OCI-LY7 (cell line): ENCODE data around the gene PKHD1. TPM values are rescaled to one million over a fixed set of nuclear protein-coding genes. Genes with fewer than 3 reads are reported as not detected.

Experiments used
- BruUV-seq: library from RNA; stranded (reverse); fragments of 400-500 nt; replicated peaks from 2 replicates; lab custom pipeline; 2021; lab: Mats Ljungman, UMichigan
- CTCF ChIA-PET: fragments of 300-600 bp; sonication (Branson Sonifier 250); formaldehyde crosslinking; loops from one replicate; lab custom pipeline; 2022; ENCODE audit warnings: antibody characterized with exemption; ENCODE audit not compliant: unreplicated experiment; lab: Charles Lee
- POLR2A ChIA-PET: fragments of 300-600 bp; sonication (Branson Sonifier 250); formaldehyde crosslinking; loops from one replicate; lab custom pipeline; 2022; ENCODE audit warnings: antibody characterized with exemption; lab: Charles Lee
- DNase-seq: peaks from one replicate; pipeline ENCODE4 v3.0.0-alpha.2; 2015; ENCODE audit warnings: low spot score
- H2AFZ ChIP-seq: fragments of 200-600 bp; sonication (generic), shearing (Covaris generic); 2 replicates; pipeline ENCODE4 v1.6.1; 2014; ENCODE audit warnings: mild to moderate bottlenecking, antibody characterized with exemption, low read length, moderate library complexity
- H3K27ac ChIP-seq: fragments of 200-600 bp; sonication (generic); 2 replicates; pipeline ENCODE4 v1.5.1; 2014; ENCODE audit warnings: mixed run types, low read depth, mild to moderate bottlenecking, moderate library complexity, low read length, inconsistent platforms; ENCODE audit not compliant: poor library complexity, severe bottlenecking
- H3K36me3 ChIP-seq: fragments of 200-600 bp; sonication (generic); 2 replicates; pipeline ENCODE4 v1.6.1; 2014; ENCODE audit warnings: mild to moderate bottlenecking, antibody characterized with exemption, low read length, moderate library complexity, mixed read lengths; ENCODE audit not compliant: insufficient read depth
- H3K4me1 ChIP-seq: fragments of 200-600 bp; sonication (generic); 2 replicates; pipeline ENCODE4 v1.5.1; 2014; ENCODE audit warnings: mild to moderate bottlenecking, low read length; ENCODE audit not compliant: insufficient read depth, poor library complexity, severe bottlenecking
- H3K4me2 ChIP-seq: fragments of 200-600 bp; sonication (generic); 2 replicates; pipeline ENCODE4 v1.6.1; 2014; ENCODE audit warnings: mild to moderate bottlenecking, low read length
- H3K4me3 ChIP-seq: fragments of 200-600 bp; sonication (generic); 2 replicates; pipeline ENCODE4 v1.5.1; 2014; ENCODE audit warnings: mild to moderate bottlenecking, low read depth, low read length; ENCODE audit not compliant: poor library complexity, severe bottlenecking
- H3K79me2 ChIP-seq: fragments of 200-600 bp; sonication (generic); 2 replicates; pipeline ENCODE4 v1.6.1; 2016; ENCODE audit warnings: low read depth, mild to moderate bottlenecking, low read length, moderate library complexity, mixed read lengths; ENCODE audit not compliant: insufficient read depth
- H3K9me2 ChIP-seq: fragments of 200-600 bp; sonication (generic); 2 replicates; pipeline ENCODE4 v1.6.1; 2016; ENCODE audit warnings: mild to moderate bottlenecking, low read length, mixed read lengths; ENCODE audit not compliant: insufficient read depth
- H3K9me3 ChIP-seq: fragments of 200-600 bp; sonication (generic); 2 replicates; pipeline ENCODE4 v1.6.1; 2014; ENCODE audit warnings: mild to moderate bottlenecking, mixed run types, low read length, mixed read lengths
- H4K20me1 ChIP-seq: fragments of 200-600 bp; sonication (generic); 2 replicates; pipeline ENCODE4 v1.6.1; 2014; ENCODE audit warnings: mild to moderate bottlenecking, antibody characterized with exemption, low read length, moderate library complexity, mixed read lengths; ENCODE audit not compliant: insufficient read depth
- CTCF ChIP-seq: fragments of 200-600 bp; sonication (generic); conservative IDR thresholded peaks from 2 replicates; pipeline ENCODE4 v1.5.1; 2014; ENCODE audit warnings: mild to moderate bottlenecking, antibody characterized with exemption, low read length, moderate library complexity, mixed read lengths
- EZH2phosphoT487 ChIP-seq: fragments of 200-600 bp; sonication (generic); IDR thresholded peaks from 2 replicates; pipeline ENCODE4 v1.6.1; 2018; ENCODE audit warnings: low read depth, borderline replicate concordance, mild to moderate bottlenecking, mixed run types, antibody characterized with exemption, low read length, moderate library complexity, mixed read lengths
- intact Hi-C: fragments of 100-400 bp; cut with micrococcal nuclease; formaldehyde crosslinking; loops from one replicate; pipeline ENCODE4 v1.10.0; 2022; ENCODE audit not compliant: unreplicated experiment
- total RNA-seq, 2 experiments: library from RNA; depleted of rRNA in 1 of 2; stranded (reverse); fragments of >200 nt in 1 of 2; shearing (Covaris generic) in 1 of 2; gene quantifications; 2 replicates each; pipeline ENCODE4 v1.2.3, GENCODE V29; 2014 to 2022

Gene PKHD1
- total RNA-seq, 2 experiments from 2014 or later = not detected

GRCh38 chr6:51678905-51679620, 408.4 kb downstream of the PKHD1 start:
- CTCF ChIA-PET = no interaction called here

DNA sequence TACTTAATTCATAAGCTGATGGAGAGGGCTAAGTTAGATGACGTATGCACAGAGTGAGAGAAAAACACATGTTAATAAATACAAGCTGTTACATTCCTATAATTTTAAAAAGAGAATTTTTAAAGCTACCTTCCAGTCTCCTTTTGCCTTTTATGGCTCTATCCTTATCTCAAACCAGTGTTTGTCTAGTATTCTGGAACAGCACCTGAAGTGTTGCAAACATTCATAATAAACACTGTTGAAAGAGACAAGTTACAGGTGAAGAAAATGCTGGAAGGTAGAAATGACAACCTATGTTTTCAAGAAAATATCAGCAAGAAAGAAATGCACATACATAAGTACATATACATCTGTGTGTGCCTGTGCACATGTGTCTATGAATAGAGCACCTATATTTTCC, 409.1 kb downstream of the PKHD1 start:
- H3K4me1 ChIP-seq = no peaks in the 10 kb centered on the region
- BruUV-seq = no TSS peak

More at GRCh38 chr6:51678905-51679620, 408.4 kb downstream of the PKHD1 start:
- Histone ChIP-seq H3K4me2 (no peak overlapping the region), H3K9me3 (no peaks in the 10 kb centered on the region), H3K27ac (no peak overlapping the region), H3K4me3 (no peak overlapping the region), H3K9me2 (no peaks in the 10 kb centered on the region), H2AFZ (no peak overlapping the region), H3K4me1 (no peaks in the 10 kb centered on the region), H3K79me2 (no peaks in the 10 kb centered on the region), H4K20me1 (no peaks in the 10 kb centered on the region), H3K36me3 (no peaks in the 10 kb centered on the region)
- no TSS peak for BruUV-seq
- POLR2A ChIA-PET = interaction anchor here (0.7 to 0.9 kb wide), 2 partner anchors 11 to 126 kb away, joined by 3 read pairs; no protein-coding TSS in a partner anchor
- TF ChIP-seq CTCF (no peak), EZH2phosphoT487 (no peak)
- DNase-seq = no peak
- intact Hi-C loops = no loop called here

More for the DNA sequence above, 409.1 kb downstream of the PKHD1 start:
- ChIA-PET POLR2A (no interaction called here), CTCF (no interaction called here)
- H3K4me3 ChIP-seq = no peak overlapping the region
- no peaks in the 10 kb centered on the region for H4K20me1 ChIP-seq
- H2AFZ ChIP-seq = no peak overlapping the region
- no peaks in the 10 kb centered on the region for H3K79me2 ChIP-seq
- intact Hi-C loops = no loop called here
- H3K27ac ChIP-seq = no peak overlapping the region
- no peaks in the 10 kb centered on the region for H3K9me3 ChIP-seq
- H3K36me3 ChIP-seq = no peaks in the 10 kb centered on the region
- H3K4me2 ChIP-seq = no peak overlapping the region
- DNase-seq = no peak
- H3K9me2 ChIP-seq = no peaks in the 10 kb centered on the region
- TF ChIP-seq EZH2phosphoT487 (no peak), CTCF (no peak)
